Right lobe of liver (tissue), 6 donors: ENCODE results near the gene MIER2. TPM values are rescaled to one million over a fixed set of nuclear protein-coding genes. Genes with fewer than 3 reads are reported as not detected.

Experiments used
- ATAC-seq, 4 donors: fragments of 200-7000 bp; cut with Tn5 transposase; one replicate each; pipeline ENCODE4 v1.9.1; 2020; ENCODE audit warnings: mild to moderate bottlenecking in 4 of 4, moderate library complexity in 4 of 4
- DNase-seq, 3 donors: peaks; one replicate each; pipeline ENCODE4 v3.0.0-alpha.2; 2020
- H3K27ac ChIP-seq, 3 donors: fragments of 200-600 bp; one replicate each; pipeline ENCODE4 v1.8.0; 2022
- H3K27me3 ChIP-seq, 2 donors: fragments of 200-600 bp; one replicate each; pipeline ENCODE4 v1.8.0; 2022
- H3K36me3 ChIP-seq, 4 donors: fragments of 200-600 bp; sonication (generic) in 1 of 4; one replicate each; pipeline versions ENCODE4 v1.5.1 to v1.8.0; 2017 to 2022; ENCODE audit warnings: control low read depth in 1 of 4
- H3K4me1 ChIP-seq, 4 donors: fragments of 200-600 bp; sonication (generic) in 1 of 4; one replicate each; pipeline versions ENCODE4 v1.5.1 to v1.8.0; 2017 to 2022; ENCODE audit warnings: control low read depth in 1 of 4
- H3K4me3 ChIP-seq, 3 donors: fragments of 200-600 bp; one replicate each; pipeline ENCODE4 v1.8.0; 2022
- H3K9me3 ChIP-seq, 4 donors: fragments of 200-600 bp; sonication (generic) in 1 of 4; one replicate each; pipeline versions ENCODE4 v1.5.1 to v1.8.0; 2017 to 2022; ENCODE audit warnings: control low read depth in 1 of 4
- POLR2A ChIP-seq: fragments of 450-650 bp; IDR thresholded peaks from one replicate; pipeline ENCODE4 v1.6.1; 2017; ENCODE audit warnings: antibody characterized with exemption, mild to moderate bottlenecking
- WGBS: methylation state at CpG from one replicate; pipeline ENCODE4 v1.1.6; 2018; ENCODE audit warnings: low coverage, low lambda C conversion rate; ENCODE audit not compliant: insufficient coverage; ENCODE audit errors: missing lambda C conversion rate; 5-methylcytosine and 5-hydroxymethylcytosine counted together
- intact Hi-C, 2 donors: fragments of 100-400 bp; cut with DNase I; formaldehyde crosslinking; loops; one replicate each; pipeline versions ENCODE4 v1.11.2 to v1.14.1; 2022
- total RNA-seq, 6 experiments: library from RNA; depleted of rRNA in 2 of 6; stranded (reverse); fragments of >200 nt in 2 of 6; fragmentation: NEBNext Ultra II Directional in 3 of 6; extraction: Animal tissue kit (Norgen Biotek cat#: 25700) in 3 of 6; gene quantifications; one replicate each; pipeline versions ENCODE4 v1.1.0 to v1.2.4, GENCODE V29; 2016 to 2023
- TF ChIP-seq, protein P1 (sequence below), 4 donors: fragments of 200-600 bp in 3 of 4; fragments of 450-650 bp in 1 of 4; IDR thresholded peaks; one replicate each; pipeline versions ENCODE4 v1.5.1 to v1.8.0; 2016 to 2022; ENCODE audit warnings: antibody characterized with exemption in 4 of 4, mild to moderate bottlenecking in 2 of 4
- donor health status: DM: no; HTN: yes; CAD: no.
- donor health status: DM: no; HTN: no; CAD: no.
- donor health status: DM: no; HTN: no; CAD: no.
- donor health status: DM: no; HTN: yes; CAD: no.
- donor health status: DM: no; HTN: yes; CAD: no.

The MIER2 gene
- total RNA-seq, 6 experiments from 2014 or later = 3.1 to 7.3 (median 4.5) TPM

DNA sequence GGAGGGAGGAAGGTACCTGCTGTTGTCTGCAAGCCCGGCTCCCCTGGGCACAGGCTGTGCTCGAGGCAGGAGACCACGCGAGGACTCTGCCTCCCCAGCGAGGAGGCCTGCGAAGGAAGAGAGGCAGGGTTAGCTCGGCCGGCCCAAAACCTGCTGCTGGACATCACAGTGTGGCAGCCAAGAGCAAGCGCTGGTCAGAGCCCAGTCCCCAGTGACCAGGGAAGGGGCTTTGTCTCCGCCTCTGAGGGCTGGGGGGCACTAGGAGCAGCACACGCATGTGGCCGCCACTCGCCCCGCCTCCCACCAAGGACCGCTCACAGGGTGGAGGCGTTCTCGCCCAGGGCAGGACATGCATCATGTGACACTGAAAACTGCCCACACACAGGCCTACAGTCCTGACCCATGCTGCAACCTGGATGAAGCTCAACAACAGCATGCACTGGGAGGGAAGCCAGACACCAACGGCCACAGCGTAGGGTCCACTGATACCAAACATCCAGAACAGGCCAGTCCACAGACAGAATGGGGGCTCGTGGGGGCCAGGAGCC lies 8.5 kb downstream of the MIER2 start:
- ATAC-seq (peak in 1 of 4 donors; percentile 33), DNase-seq (no peak)
- intact Hi-C loops = no loop called here
- H3K27ac ChIP-seq = no peak overlapping the region
- 85% methylated on average over 6 of the region's 20 CpGs for WGBS
- no peaks in the 10 kb centered on the region for H3K9me3 ChIP-seq
- no peak overlapping the region for H3K4me3 ChIP-seq
- no peaks in the 10 kb centered on the region for H3K27me3 ChIP-seq
- TF ChIP-seq POLR2A = no peak
- TF ChIP-seq, protein P1, sequence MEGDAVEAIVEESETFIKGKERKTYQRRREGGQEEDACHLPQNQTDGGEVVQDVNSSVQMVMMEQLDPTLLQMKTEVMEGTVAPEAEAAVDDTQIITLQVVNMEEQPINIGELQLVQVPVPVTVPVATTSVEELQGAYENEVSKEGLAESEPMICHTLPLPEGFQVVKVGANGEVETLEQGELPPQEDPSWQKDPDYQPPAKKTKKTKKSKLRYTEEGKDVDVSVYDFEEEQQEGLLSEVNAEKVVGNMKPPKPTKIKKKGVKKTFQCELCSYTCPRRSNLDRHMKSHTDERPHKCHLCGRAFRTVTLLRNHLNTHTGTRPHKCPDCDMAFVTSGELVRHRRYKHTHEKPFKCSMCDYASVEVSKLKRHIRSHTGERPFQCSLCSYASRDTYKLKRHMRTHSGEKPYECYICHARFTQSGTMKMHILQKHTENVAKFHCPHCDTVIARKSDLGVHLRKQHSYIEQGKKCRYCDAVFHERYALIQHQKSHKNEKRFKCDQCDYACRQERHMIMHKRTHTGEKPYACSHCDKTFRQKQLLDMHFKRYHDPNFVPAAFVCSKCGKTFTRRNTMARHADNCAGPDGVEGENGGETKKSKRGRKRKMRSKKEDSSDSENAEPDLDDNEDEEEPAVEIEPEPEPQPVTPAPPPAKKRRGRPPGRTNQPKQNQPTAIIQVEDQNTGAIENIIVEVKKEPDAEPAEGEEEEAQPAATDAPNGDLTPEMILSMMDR (IDR thresholded peaks at IDR 0.05) = no peak
- no peaks in the 10 kb centered on the region for H3K36me3 ChIP-seq
- H3K4me1 ChIP-seq = no peaks in the 10 kb centered on the region

DNA sequence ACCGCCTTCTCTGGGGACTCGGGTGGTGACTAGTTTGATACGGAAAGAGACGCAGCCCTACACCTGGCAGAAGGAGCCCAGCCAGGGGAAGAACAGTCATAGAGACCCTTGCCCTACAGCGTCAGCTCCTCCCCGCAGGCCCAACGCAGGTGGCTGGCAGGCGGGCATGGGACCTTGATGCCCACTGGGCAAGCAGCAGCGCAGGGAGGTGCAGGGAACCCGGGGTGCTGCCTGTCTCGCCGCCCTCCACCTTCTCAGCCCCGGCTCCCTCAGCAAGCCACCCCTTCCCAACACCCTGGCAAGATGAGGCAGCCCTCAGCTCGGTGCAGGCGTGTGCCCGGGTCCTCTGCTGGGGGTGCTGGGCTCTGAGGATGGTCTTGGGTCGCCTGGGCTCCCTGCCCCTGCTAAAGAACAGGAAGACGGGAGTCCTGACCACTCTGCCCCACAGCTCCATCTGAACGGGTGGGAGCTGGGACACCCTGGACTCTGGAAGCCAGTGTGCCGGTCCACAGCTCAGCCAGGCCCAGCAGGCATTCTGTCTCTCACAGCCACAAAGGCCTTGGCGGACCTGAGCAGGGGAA lies 9.0 kb downstream of the MIER2 start:
- H3K27ac ChIP-seq = no peak overlapping the region
- 100% methylated on average over 1 of the region's 21 CpGs for WGBS

DNA sequence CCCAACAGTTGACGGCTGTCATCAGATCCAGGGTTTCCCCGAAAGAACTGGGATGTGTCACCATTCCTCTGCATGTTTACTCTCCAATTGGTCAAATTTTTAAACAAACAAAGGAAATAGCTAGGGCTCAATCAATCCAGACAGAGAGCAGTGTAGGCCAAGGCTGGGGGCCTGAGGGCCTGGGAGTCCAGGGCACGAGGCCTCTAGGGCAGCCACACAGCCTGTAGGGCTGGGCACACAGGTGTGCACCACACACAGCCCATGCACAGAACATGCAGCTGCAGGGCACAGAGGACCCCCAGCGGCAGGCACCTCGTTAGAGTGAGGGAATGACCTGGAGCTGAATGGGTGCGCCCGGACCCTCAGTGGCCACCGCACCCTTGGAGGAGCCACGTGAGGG lies 9.5 kb downstream of the MIER2 start:
- H3K27ac ChIP-seq = no peak overlapping the region
- intact Hi-C loops = no loop called here
- TF ChIP-seq, protein P1 (IDR thresholded peaks at IDR 0.05) = no peak
- TF ChIP-seq POLR2A = no peak
- ATAC-seq (peak in 1 of 4 donors; percentile 12), DNase-seq (peak in 1 of 3 donors; percentile 36)
- no peaks in the 10 kb centered on the region for H3K27me3 ChIP-seq
- no peaks in the 10 kb centered on the region for H3K4me1 ChIP-seq
- WGBS = 100% methylated on average over 2 of the region's 9 CpGs
- no peaks in the 10 kb centered on the region for H3K9me3 ChIP-seq
- peaks cover 0 to 7% (median 0%) of the 10 kb centered on the region in 4 donors for H3K36me3 ChIP-seq
- H3K4me3 ChIP-seq = no peak overlapping the region

More for the DNA sequence above, 9.0 kb downstream of the MIER2 start:
- intact Hi-C loops = no loop called here
- Histone ChIP-seq H3K36me3 (peaks cover 0 to 3% (median 0%) of the 10 kb centered on the region in 4 donors), H3K27me3 (no peaks in the 10 kb centered on the region), H3K9me3 (no peaks in the 10 kb centered on the region), H3K4me3 (no peak overlapping the region), H3K4me1 (no peaks in the 10 kb centered on the region)
- no peak for DNase-seq
- ATAC-seq = peak in 1 of 4 donors; percentile 34
- TF ChIP-seq POLR2A = no peak
- TF ChIP-seq, protein P1 (IDR thresholded peaks at IDR 0.05) = no peak

DNA sequence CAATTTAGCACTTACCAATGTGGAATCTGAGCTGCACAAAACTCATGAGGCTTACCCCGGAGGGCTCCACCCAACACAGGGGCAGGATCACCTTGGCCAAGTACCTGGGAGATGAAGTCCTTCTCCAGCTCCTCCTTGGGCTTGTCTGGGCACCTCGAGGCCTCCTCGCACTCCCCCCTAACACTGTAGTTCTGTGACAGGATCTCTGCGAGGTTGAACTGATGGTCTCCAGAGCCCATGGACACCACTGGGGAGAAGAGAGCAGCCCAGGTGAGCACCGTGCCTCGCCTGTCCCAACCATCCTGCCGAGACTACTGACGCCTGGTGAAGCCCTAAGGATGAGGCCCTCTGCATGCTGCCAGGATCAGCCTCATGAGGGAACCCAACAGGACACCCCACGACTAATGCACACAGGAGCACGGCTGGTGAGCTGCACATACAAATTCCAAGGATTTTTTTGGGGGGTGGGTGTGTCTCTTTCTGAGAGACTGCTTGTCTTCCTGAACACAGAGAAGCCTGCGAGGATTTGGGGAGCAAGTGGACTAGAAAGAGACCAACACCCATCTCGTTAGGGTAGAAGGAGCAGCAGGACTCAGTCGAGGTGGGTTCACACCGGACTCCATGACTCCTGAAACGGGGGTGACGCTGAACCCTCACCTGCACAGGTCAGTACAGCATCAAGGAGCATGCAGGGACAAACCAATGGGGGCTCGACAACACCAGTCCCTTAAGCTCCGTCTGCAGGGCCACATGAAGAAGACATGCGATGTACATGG lies 10.1 kb downstream of the MIER2 start:
- TF ChIP-seq, protein P1 (IDR thresholded peaks at IDR 0.05) = no peak
- TF ChIP-seq POLR2A = no peak
- Histone ChIP-seq H3K4me1 (no peaks in the 10 kb centered on the region), H3K36me3 (peaks cover 0 to 9% (median 0%) of the 10 kb centered on the region in 4 donors), H3K4me3 (no peak overlapping the region), H3K9me3 (no peaks in the 10 kb centered on the region), H3K27me3 (no peaks in the 10 kb centered on the region), H3K27ac (no peak overlapping the region)
- DNase-seq = peak in 1 of 3 donors; percentile 25
- 82% methylated on average over 4 of the region's 19 CpGs for WGBS
- no peak for ATAC-seq
- intact Hi-C loops = no loop called here
